Measurements from ENCODE around the gene IGSF3. TPM values are rescaled to one million over a fixed set of nuclear protein-coding genes. Genes with fewer than 3 reads are reported as not detected.
"Not testable (repeated sequence)": the region's sequence is repeated elsewhere in the genome, so short reads cannot be mapped to it uniquely, and the experiment has no call there.

The IGSF3 gene
- total and polyA plus RNA-seq, 2 donors (not counting 1 experiment from before 2014, with no cell fraction given): under 0.01 to 0.02 TPM

GRCh38 chr1:116624040-116624439 lies 43.5 kb downstream of the IGSF3 start:
- no peak overlapping the region for H3K9ac ChIP-seq (ENCODE audit: insufficient read depth, low read length)
- no peaks in the 10 kb centered on the region for H4K20me1 ChIP-seq (ENCODE audit: control insufficient read depth, extremely low read depth, insufficient read depth, low read length)
- H3K36me3 ChIP-seq (ENCODE audit: control insufficient read depth, insufficient read depth, low read length): no peaks in the 10 kb centered on the region
- no peaks in the 10 kb centered on the region for H3K79me2 ChIP-seq (ENCODE audit: control insufficient read depth, insufficient read depth, low read length)
- no peak for DNase-seq (ENCODE audit: low read depth in 2 of 2)
- H2AFZ ChIP-seq (ENCODE audit: low read length): no peak overlapping the region
- no peak overlapping the region for H3K4me2 ChIP-seq (ENCODE audit: extremely low read depth, insufficient read depth, low read length)
- H3K27ac ChIP-seq (ENCODE audit: insufficient read depth, low read length): no peak overlapping the region
- TF ChIP-seq EZH2 (IDR thresholded peaks at IDR 0.05; ENCODE audit: low read length, missing control alignments) (no peak), CTCF (conservative IDR thresholded peaks at IDR 0.05 in 1 of 2, IDR thresholded peaks at IDR 0.05 in 1 of 2; ENCODE audit: low read depth in 1 of 2, low read length in 2 of 2) (no peak)
- no peaks in the 10 kb centered on the region for H3K4me1 ChIP-seq (ENCODE audit: control insufficient read depth, extremely low read depth, insufficient read depth, low read length)
- no peaks in the 10 kb centered on the region for H3K9me3 ChIP-seq (ENCODE audit: control insufficient read depth, insufficient read depth, low read depth, low read length)
- no peak overlapping the region for H3K4me3 ChIP-seq (replicated peaks in 1 of 4; ENCODE audit: control extremely low read depth in 1 of 4, insufficient read depth in 1 of 4, low read depth in 3 of 4, low read length in 4 of 4)
- no peaks in the 10 kb centered on the region for H3K27me3 ChIP-seq (ENCODE audit: control insufficient read depth, insufficient read depth, low read length)

- H3K4me1 ChIP-seq (ENCODE audit: control insufficient read depth, extremely low read depth, insufficient read depth, low read length); H3K4me3 ChIP-seq (replicated peaks in 1 of 4; ENCODE audit: control extremely low read depth in 1 of 4, insufficient read depth in 1 of 4, low read depth in 3 of 4, low read length in 4 of 4); H3K27ac ChIP-seq (ENCODE audit: insufficient read depth, low read length); H2AFZ ChIP-seq (ENCODE audit: low read length); H3K27me3 ChIP-seq (ENCODE audit: control insufficient read depth, insufficient read depth, low read length); H3K4me2 ChIP-seq (ENCODE audit: extremely low read depth, insufficient read depth, low read length); H3K79me2 ChIP-seq (ENCODE audit: control insufficient read depth, insufficient read depth, low read length); H3K9me3 ChIP-seq (ENCODE audit: control insufficient read depth, insufficient read depth, low read depth, low read length); H3K36me3 ChIP-seq (ENCODE audit: control insufficient read depth, insufficient read depth, low read length); H4K20me1 ChIP-seq (ENCODE audit: control insufficient read depth, extremely low read depth, insufficient read depth, low read length); H3K9ac ChIP-seq (ENCODE audit: insufficient read depth, low read length); DNase-seq (ENCODE audit: low read depth in 2 of 2): not testable (repeated sequence)
Measured at GRCh38 chr1:116622496-116622895, 45.0 kb downstream of the IGSF3 start.

GRCh38 chr1:116621756-116622155 lies 45.8 kb downstream of the IGSF3 start:
- not testable (repeated sequence) for H3K36me3 ChIP-seq (ENCODE audit: control insufficient read depth, insufficient read depth, low read length); H4K20me1 ChIP-seq (ENCODE audit: control insufficient read depth, extremely low read depth, insufficient read depth, low read length); H3K27me3 ChIP-seq (ENCODE audit: control insufficient read depth, insufficient read depth, low read length); DNase-seq (ENCODE audit: low read depth in 2 of 2); H3K9me3 ChIP-seq (ENCODE audit: control insufficient read depth, insufficient read depth, low read depth, low read length); H3K27ac ChIP-seq (ENCODE audit: insufficient read depth, low read length); H3K4me1 ChIP-seq (ENCODE audit: control insufficient read depth, extremely low read depth, insufficient read depth, low read length); H3K79me2 ChIP-seq (ENCODE audit: control insufficient read depth, insufficient read depth, low read length); H3K4me2 ChIP-seq (ENCODE audit: extremely low read depth, insufficient read depth, low read length); H3K9ac ChIP-seq (ENCODE audit: insufficient read depth, low read length); H3K4me3 ChIP-seq (replicated peaks in 1 of 4; ENCODE audit: control extremely low read depth in 1 of 4, insufficient read depth in 1 of 4, low read depth in 3 of 4, low read length in 4 of 4); H2AFZ ChIP-seq (ENCODE audit: low read length)

GRCh38 chr1:116620392-116620791 lies 47.1 kb downstream of the IGSF3 start:
- H3K4me1 ChIP-seq (ENCODE audit: control insufficient read depth, extremely low read depth, insufficient read depth, low read length); H3K9ac ChIP-seq (ENCODE audit: insufficient read depth, low read length); H4K20me1 ChIP-seq (ENCODE audit: control insufficient read depth, extremely low read depth, insufficient read depth, low read length); H3K36me3 ChIP-seq (ENCODE audit: control insufficient read depth, insufficient read depth, low read length); H2AFZ ChIP-seq (ENCODE audit: low read length); DNase-seq (ENCODE audit: low read depth in 2 of 2); H3K4me2 ChIP-seq (ENCODE audit: extremely low read depth, insufficient read depth, low read length); H3K79me2 ChIP-seq (ENCODE audit: control insufficient read depth, insufficient read depth, low read length); H3K9me3 ChIP-seq (ENCODE audit: control insufficient read depth, insufficient read depth, low read depth, low read length); H3K27ac ChIP-seq (ENCODE audit: insufficient read depth, low read length); H3K4me3 ChIP-seq (replicated peaks in 1 of 4; ENCODE audit: control extremely low read depth in 1 of 4, insufficient read depth in 1 of 4, low read depth in 3 of 4, low read length in 4 of 4); H3K27me3 ChIP-seq (ENCODE audit: control insufficient read depth, insufficient read depth, low read length): not testable (repeated sequence)

- H3K4me2 ChIP-seq (ENCODE audit: extremely low read depth, insufficient read depth, low read length); DNase-seq (ENCODE audit: low read depth in 2 of 2); H3K27ac ChIP-seq (ENCODE audit: insufficient read depth, low read length); H3K27me3 ChIP-seq (ENCODE audit: control insufficient read depth, insufficient read depth, low read length); H3K9ac ChIP-seq (ENCODE audit: insufficient read depth, low read length); H4K20me1 ChIP-seq (ENCODE audit: control insufficient read depth, extremely low read depth, insufficient read depth, low read length); H3K4me3 ChIP-seq (replicated peaks in 1 of 4; ENCODE audit: control extremely low read depth in 1 of 4, insufficient read depth in 1 of 4, low read depth in 3 of 4, low read length in 4 of 4); H3K79me2 ChIP-seq (ENCODE audit: control insufficient read depth, insufficient read depth, low read length); H3K36me3 ChIP-seq (ENCODE audit: control insufficient read depth, insufficient read depth, low read length); H2AFZ ChIP-seq (ENCODE audit: low read length); H3K4me1 ChIP-seq (ENCODE audit: control insufficient read depth, extremely low read depth, insufficient read depth, low read length); H3K9me3 ChIP-seq (ENCODE audit: control insufficient read depth, insufficient read depth, low read depth, low read length): not testable (repeated sequence)
Measured at GRCh38 chr1:116619106-116619505, 48.4 kb downstream of the IGSF3 start.

GRCh38 chr1:116617808-116618207 lies 49.7 kb downstream of the IGSF3 start:
- not testable (repeated sequence) for H2AFZ ChIP-seq (ENCODE audit: low read length); H3K79me2 ChIP-seq (ENCODE audit: control insufficient read depth, insufficient read depth, low read length); DNase-seq (ENCODE audit: low read depth in 2 of 2); H3K4me2 ChIP-seq (ENCODE audit: extremely low read depth, insufficient read depth, low read length); H3K27me3 ChIP-seq (ENCODE audit: control insufficient read depth, insufficient read depth, low read length); H3K9me3 ChIP-seq (ENCODE audit: control insufficient read depth, insufficient read depth, low read depth, low read length); H4K20me1 ChIP-seq (ENCODE audit: control insufficient read depth, extremely low read depth, insufficient read depth, low read length); H3K4me1 ChIP-seq (ENCODE audit: control insufficient read depth, extremely low read depth, insufficient read depth, low read length); H3K4me3 ChIP-seq (replicated peaks in 1 of 4; ENCODE audit: control extremely low read depth in 1 of 4, insufficient read depth in 1 of 4, low read depth in 3 of 4, low read length in 4 of 4); H3K27ac ChIP-seq (ENCODE audit: insufficient read depth, low read length); H3K9ac ChIP-seq (ENCODE audit: insufficient read depth, low read length); H3K36me3 ChIP-seq (ENCODE audit: control insufficient read depth, insufficient read depth, low read length)
